K562 (cell line): ENCODE data around the gene SPRTN. TPM values are rescaled to one million over a fixed set of nuclear protein-coding genes. Genes with fewer than 3 reads are reported as not detected.

Experiments
- EZH2 ChIP-seq: IDR thresholded peaks from 2 replicates; pipeline ENCODE4 v1.6.1; 2012; ENCODE audit warnings: low read depth, mild to moderate bottlenecking, inconsistent platforms, low read length, borderline replicate concordance
- FOXM1 ChIP-seq, 2 experiments: fragments of 450-650 bp in 1 of 2; sonication (generic) in 1 of 2; formaldehyde crosslinking in 1 of 2; IDR thresholded peaks; 2 replicates each; pipeline versions ENCODE4 v1.6.1 to v1.9.0; 2017 to 2022; ENCODE audit warnings: low read depth in 2 of 2, mild to moderate bottlenecking in 2 of 2, missing genetic modification reagents in 1 of 2, moderate library complexity in 1 of 2
- GMEB1 ChIP-seq: fragments of 250-450 bp; sonication (Bioruptor Pico); IDR thresholded peaks from 2 replicates; pipeline ENCODE4 v1.4.0; 2020; ENCODE audit warnings: mild to moderate bottlenecking
- HNRNPUL1 ChIP-seq: fragments of 200-400 bp; formaldehyde crosslinking; IDR thresholded peaks from 2 replicates; pipeline ENCODE4 v1.6.1; 2017; ENCODE audit warnings: low read length
- MAFG ChIP-seq: fragments of 450-650 bp; conservative IDR thresholded peaks from 2 replicates; pipeline ENCODE4 v1.6.1; 2016; ENCODE audit warnings: missing genetic modification characterization, missing compliant biosample characterization
- NELFE ChIP-seq: IDR thresholded peaks from 2 replicates; pipeline ENCODE4 v1.6.1; 2011; ENCODE audit warnings: mild to moderate bottlenecking; ENCODE audit not compliant: insufficient read depth, insufficient read length
- NONO ChIP-seq, 2 experiments: fragments of 200-400 bp in 1 of 2; fragments of 450-650 bp in 1 of 2; formaldehyde crosslinking in 1 of 2; IDR thresholded peaks; 2 replicates each; pipeline ENCODE4 v1.6.1; 2017; ENCODE audit warnings: low read depth in 2 of 2, mild to moderate bottlenecking in 2 of 2, moderate library complexity in 2 of 2, low read length in 1 of 2
- PRDM10 ChIP-seq: fragments of 450-650 bp; IDR thresholded peaks from 2 replicates; pipeline ENCODE4 v1.6.1; 2018; ENCODE audit not compliant: partially characterized antibody
- RBM25 ChIP-seq: fragments of 200-400 bp; formaldehyde crosslinking; IDR thresholded peaks from 2 replicates; pipeline ENCODE4 v1.6.1; 2018; ENCODE audit warnings: low read length, low read depth, moderate library complexity; ENCODE audit not compliant: severe bottlenecking
- SMARCE1 ChIP-seq: fragments of 450-650 bp; IDR thresholded peaks from 2 replicates; pipeline ENCODE4 v1.7.1; 2016; ENCODE audit warnings: mild to moderate bottlenecking
- SP1 ChIP-seq: sonication (generic); formaldehyde crosslinking; IDR thresholded peaks from 2 replicates; pipeline ENCODE4 v1.8.1; 2022; ENCODE audit warnings: mild to moderate bottlenecking, missing genetic modification reagents
- TCF15 ChIP-seq: fragments of 250-450 bp; sonication (Bioruptor Pico); IDR thresholded peaks from 2 replicates; pipeline ENCODE4 v1.8.0; 2022; ENCODE audit warnings: moderate library complexity, mild to moderate bottlenecking, inconsistent platforms
- TSHZ1 ChIP-seq: fragments of 250-450 bp; sonication (Bioruptor Pico); IDR thresholded peaks from 2 replicates; pipeline ENCODE4 v1.4.0; 2020; ENCODE audit warnings: mild to moderate bottlenecking, moderate library complexity
- U2AF2 ChIP-seq: fragments of 200-400 bp; formaldehyde crosslinking; optimal IDR thresholded peaks from 2 replicates; pipeline ENCODE3; 2017; ENCODE audit warnings: low read depth, mild to moderate bottlenecking, low read length
- WHSC1 ChIP-seq: IDR thresholded peaks from one replicate; pipeline ENCODE4 v1.6.1; 2012; ENCODE audit warnings: low read length, control low read depth, inconsistent platforms
- ZNF77 ChIP-seq: fragments of 250-450 bp; sonication (Bioruptor Pico); IDR thresholded peaks from 2 replicates; pipeline ENCODE4 v1.5.0; 2020
- polyA plus RNA-seq, 8 experiments: library from polyadenylated mRNA; depleted of rRNA in 4 of 8; stranded (reverse) in 5 of 8; unstranded in 3 of 8; fragments of >200 nt; fragmentation: Nextera tagmentation in 2 of 8; fragmentation: Illumina TruSeq in 1 of 8; extraction: Ambion mirVana in 2 of 8; extraction: Trizol in 1 of 8; gene quantifications; 2 replicates each; pipeline versions ENCODE4 v1.2.1 to v1.2.3, GENCODE V29; 2011 to 2014; ENCODE audit warnings: inconsistent platforms in 1 of 8, missing spikeins in 1 of 8
- total RNA-seq, 7 experiments: library from RNA; depleted of rRNA in 6 of 7; stranded (reverse); fragments of >200 nt in 6 of 7; fragmentation: Illumina TruSeq in 2 of 7; extraction: Trizol in 2 of 7; gene quantifications; 2 replicates each; pipeline versions ENCODE4 v1.2.1 to v1.2.3, GENCODE V29; 2011 to 2021; ENCODE audit warnings: low replicate concordance in 1 of 7

Gene SPRTN
- total and polyA plus RNA-seq, 9 of the 15 experiments (the other 6 are each of a cell fraction or from before 2014, with no cell fraction given): 8.1 to 32.5 (median 21.2) TPM

GRCh38 chr1:231337472-231338269 lies 422 bp upstream of the SPRTN start, which contains the start of gene EXOC8 (continued):
- TF ChIP-seq MAFG (tag) (peak; percentile 96), HNRNPUL1 (no peak), PRDM10 (no peak), RBM25 (peak; percentile 67), FOXM1 (IDR thresholded peaks at IDR 0.05; ENCODE audit: low read depth) (no peak; the same call in 1 of the 2 replicates), FOXM1 (CRISPR knock-in tag; IDR thresholded peaks at IDR 0.05; ENCODE audit: low read depth) (0 out of 2 replicates have a peak, but pooled peaks have one; percentile 46), SMARCE1 (no peak), NONO (IDR thresholded peaks at IDR 0.05; ENCODE audit: low read depth in 2 of 2, low read length in 1 of 2) (no peak; a peak in 1 of 4 replicates), SP1 (CRISPR knock-in tag) (no peak), EZH2 (no peak), NELFE (no peak), WHSC1 (no peak), TCF15 (CRISPR knock-in tag) (peak; percentile 67; the same call in 1 of the 2 replicates), GMEB1 (CRISPR knock-in tag) (peak; percentile 83; the same call in 1 of the 2 replicates), ZNF77 (CRISPR knock-in tag) (no peak; the same call in 1 of the 2 replicates), U2AF2 (no peak), TSHZ1 (CRISPR knock-in tag) (no peak)
